ENCODE results near the gene AGPAT3. TPM values are rescaled to one million over a fixed set of nuclear protein-coding genes. Genes with fewer than 3 reads are reported as not detected.

Gene AGPAT3
- total RNA-seq, 2 experiments from 2014 or later: 71.4 to 82.4 TPM

- H3K4me3 Mint-ChIP-seq: peak overlapping the region; percentile 91
- CTCF ChIA-PET: interaction anchor here (1.0 to 3.2 kb wide), 8 partner anchors 53 to 284 kb away, joined by 3 to 20 read pairs (median 4); no protein-coding TSS in a partner anchor
- H3K36me3 Mint-ChIP-seq: peaks cover 9% of the 10 kb centered on the region
- no peaks in the 10 kb centered on the region for H3K27me3 Mint-ChIP-seq
- intact Hi-C loops (cut with micrococcal nuclease): loop anchor here (10.0 kb wide), 1 partner anchor 138 kb away; no protein-coding TSS in a partner anchor
- peak; percentile 91 for DNase-seq
- POLR2A ChIA-PET: interaction anchor here (0.6 to 4.6 kb wide), 10 partner anchors 8 to 284 kb away, joined by 3 to 31 read pairs (median 4); partner anchors contain the start of gene RRP1
- no peaks in the 10 kb centered on the region for H3K9me3 Mint-ChIP-seq
- H3K27ac Mint-ChIP-seq: peak overlapping the region; percentile 94
- H3K4me1 Mint-ChIP-seq (ENCODE audit: low read depth): peaks cover 43% of the 10 kb centered on the region
Measured at GRCh38 chr21:44012474-44013379, 147.7 kb downstream of the AGPAT3 start.

- peak; percentile 66 for DNase-seq
- Mint-ChIP-seq H3K4me1 (ENCODE audit: low read depth) (peaks cover 50% of the 10 kb centered on the region), H3K36me3 (peaks cover 9% of the 10 kb centered on the region), H3K27me3 (no peaks in the 10 kb centered on the region), H3K27ac (peak overlapping the region; percentile 94), H3K9me3 (no peaks in the 10 kb centered on the region), H3K4me3 (peak overlapping the region; percentile 91)
- CTCF ChIA-PET: interaction anchor here (0.7 to 3.2 kb wide), 9 partner anchors 16 to 284 kb away, joined by 3 to 20 read pairs (median 4); no protein-coding TSS in a partner anchor
- POLR2A ChIA-PET: interaction anchor here (0.6 to 4.6 kb wide), 7 partner anchors 11 to 350 kb away, joined by 3 to 31 read pairs (median 3); no protein-coding TSS in a partner anchor
- intact Hi-C loops (cut with micrococcal nuclease): loop anchor here (10.0 kb wide), 1 partner anchor 139 kb away; no protein-coding TSS in a partner anchor
Measured at GRCh38 chr21:44013380-44014088, 148.5 kb downstream of the AGPAT3 start.

- no peak overlapping the region for H3K4me3 Mint-ChIP-seq
- CTCF ChIA-PET: interaction anchor here (0.6 to 0.7 kb wide), 2 partner anchors 50 to 55 kb away, joined by 3 read pairs; no protein-coding TSS in a partner anchor
- H3K9me3 Mint-ChIP-seq: no peaks in the 10 kb centered on the region
- peaks cover 9% of the 10 kb centered on the region for H3K36me3 Mint-ChIP-seq
- peaks cover 75% of the 10 kb centered on the region for H3K4me1 Mint-ChIP-seq (ENCODE audit: low read depth)
- POLR2A ChIA-PET: no interaction called here
- no peaks in the 10 kb centered on the region for H3K27me3 Mint-ChIP-seq
- intact Hi-C loops (cut with micrococcal nuclease): loop anchor here (10.0 kb wide), 1 partner anchor 143 kb away; no protein-coding TSS in a partner anchor
- DNase-seq: no peak
- H3K27ac Mint-ChIP-seq: peak overlapping the region; percentile 50
Measured at GRCh38 chr21:44017601-44018000, 152.6 kb downstream of the AGPAT3 start.

GRCh38 chr21:44018127-44018526 is 153.1 kb downstream of the AGPAT3 start:
- intact Hi-C loops (cut with micrococcal nuclease): loop anchor here (10.0 kb wide), 1 partner anchor 143 kb away; no protein-coding TSS in a partner anchor
- Mint-ChIP-seq H3K27ac (peak overlapping the region; percentile 50), H3K4me3 (no peak overlapping the region), H3K27me3 (no peaks in the 10 kb centered on the region), H3K4me1 (ENCODE audit: low read depth) (peaks cover 78% of the 10 kb centered on the region), H3K9me3 (no peaks in the 10 kb centered on the region), H3K36me3 (peaks cover 7% of the 10 kb centered on the region)
- ChIA-PET POLR2A (interaction anchor here (0.6 to 0.7 kb wide), 2 partner anchors 154 to 284 kb away, joined by 3 read pairs; no protein-coding TSS in a partner anchor), CTCF (interaction anchor here (0.6 kb wide), 1 partner anchor 55 kb away, joined by 3 read pairs; no protein-coding TSS in a partner anchor)
- no peak for DNase-seq

- POLR2A ChIA-PET: interaction anchor here (0.6 kb wide), 1 partner anchor 285 kb away, joined by 3 read pairs; no protein-coding TSS in a partner anchor
- CTCF ChIA-PET: interaction anchor here (0.6 kb wide), 1 partner anchor 10 kb away, joined by 3 read pairs; no protein-coding TSS in a partner anchor
- peak; percentile 29 for DNase-seq
Measured at GRCh38 chr21:44018813-44019567, 154.0 kb downstream of the AGPAT3 start.

GRCh38 chr21:44019568-44019958 is 154.5 kb downstream of the AGPAT3 start:
- Mint-ChIP-seq H3K4me1 (ENCODE audit: low read depth) (peaks cover 78% of the 10 kb centered on the region), H3K27ac (peak overlapping the region; percentile 66), H3K36me3 (no peaks in the 10 kb centered on the region), H3K27me3 (no peaks in the 10 kb centered on the region), H3K9me3 (no peaks in the 10 kb centered on the region), H3K4me3 (no peak overlapping the region)
- POLR2A ChIA-PET: no interaction called here
- CTCF ChIA-PET: interaction anchor here (0.6 kb wide), 1 partner anchor 9 kb away, joined by 3 read pairs; no protein-coding TSS in a partner anchor
- intact Hi-C loops (cut with micrococcal nuclease): loop anchor here (10.0 kb wide), 1 partner anchor 145 kb away; no protein-coding TSS in a partner anchor
- DNase-seq: no peak

More at GRCh38 chr21:44018813-44019567, 154.0 kb downstream of the AGPAT3 start:
- no peaks in the 10 kb centered on the region for H3K36me3 Mint-ChIP-seq
- no peak overlapping the region for H3K4me3 Mint-ChIP-seq
- peaks cover 79% of the 10 kb centered on the region for H3K4me1 Mint-ChIP-seq (ENCODE audit: low read depth)
- peak overlapping the region; percentile 66 for H3K27ac Mint-ChIP-seq
- no peaks in the 10 kb centered on the region for H3K9me3 Mint-ChIP-seq
- intact Hi-C loops (cut with micrococcal nuclease): loop anchor here (10.0 kb wide), 1 partner anchor 144 kb away; no protein-coding TSS in a partner anchor
- no peaks in the 10 kb centered on the region for H3K27me3 Mint-ChIP-seq

GRCh38 chr21:44020551-44020950 is 155.5 kb downstream of the AGPAT3 start:
- intact Hi-C loops (cut with micrococcal nuclease): no loop called here
- peaks cover 81% of the 10 kb centered on the region for H3K4me1 Mint-ChIP-seq (ENCODE audit: low read depth)
- H3K4me3 Mint-ChIP-seq: no peak overlapping the region
- CTCF ChIA-PET: interaction anchor here (0.6 kb wide), 1 partner anchor 115 kb away, joined by 4 read pairs; no protein-coding TSS in a partner anchor
- DNase-seq: no peak
- no peak overlapping the region for H3K27ac Mint-ChIP-seq
- no peaks in the 10 kb centered on the region for H3K9me3 Mint-ChIP-seq
- no peaks in the 10 kb centered on the region for H3K27me3 Mint-ChIP-seq
- POLR2A ChIA-PET: interaction anchor here (0.6 kb wide), 2 partner anchors 8 to 230 kb away, joined by 4 read pairs; partner anchors contain the start of gene TRAPPC10
- H3K36me3 Mint-ChIP-seq: peaks cover 2% of the 10 kb centered on the region

- Mint-ChIP-seq H3K4me1 (ENCODE audit: low read depth) (peaks cover 81% of the 10 kb centered on the region), H3K36me3 (peaks cover 2% of the 10 kb centered on the region)
- no peak for DNase-seq
Measured at GRCh38 chr21:44021064-44021463, 156.0 kb downstream of the AGPAT3 start.

GRCh38 chr21:44024257-44024656 is 159.2 kb downstream of the AGPAT3 start:
- H3K4me3 Mint-ChIP-seq: no peak overlapping the region
- H3K27me3 Mint-ChIP-seq: no peaks in the 10 kb centered on the region
- DNase-seq: peak; percentile 31
- peaks cover 79% of the 10 kb centered on the region for H3K4me1 Mint-ChIP-seq (ENCODE audit: low read depth)
- ChIA-PET CTCF (no interaction called here), POLR2A (interaction anchor here (1.1 to 1.6 kb wide), 3 partner anchors 12 to 59 kb away, joined by 3 to 4 read pairs (median 4); partner anchors contain the start of gene TRAPPC10)
- H3K9me3 Mint-ChIP-seq: no peaks in the 10 kb centered on the region
- H3K27ac Mint-ChIP-seq: peak overlapping the region; percentile 56
- intact Hi-C loops (cut with micrococcal nuclease): loop anchor here (2.0 kb wide), 1 partner anchor 59 kb away; no protein-coding TSS in a partner anchor
- peaks cover 8% of the 10 kb centered on the region for H3K36me3 Mint-ChIP-seq

More at GRCh38 chr21:44021064-44021463, 156.0 kb downstream of the AGPAT3 start:
- intact Hi-C loops (cut with micrococcal nuclease): no loop called here
- ChIA-PET CTCF (interaction anchor here (0.6 kb wide), 1 partner anchor 115 kb away, joined by 4 read pairs; no protein-coding TSS in a partner anchor), POLR2A (interaction anchor here (0.6 kb wide), 2 partner anchors 9 to 231 kb away, joined by 4 read pairs; partner anchors contain the start of gene TRAPPC10)
- H3K9me3 Mint-ChIP-seq: no peaks in the 10 kb centered on the region
- no peak overlapping the region for H3K4me3 Mint-ChIP-seq
- no peaks in the 10 kb centered on the region for H3K27me3 Mint-ChIP-seq
- peak overlapping the region; percentile 70 for H3K27ac Mint-ChIP-seq

GRCh38 chr21:44024887-44025353 is 159.9 kb downstream of the AGPAT3 start:
- POLR2A ChIA-PET: interaction anchor here (1.4 kb wide), 1 partner anchor 12 kb away, joined by 4 read pairs; the partner anchor contains the start of gene TRAPPC10
- DNase-seq: no peak
- Mint-ChIP-seq H3K9me3 (no peaks in the 10 kb centered on the region), H3K27me3 (no peaks in the 10 kb centered on the region), H3K36me3 (peaks cover 8% of the 10 kb centered on the region), H3K27ac (peak overlapping the region; percentile 82), H3K4me1 (ENCODE audit: low read depth) (peaks cover 79% of the 10 kb centered on the region), H3K4me3 (no peak overlapping the region)
- CTCF ChIA-PET: no interaction called here
- intact Hi-C loops (cut with micrococcal nuclease): loop anchor here (2.0 to 5.0 kb wide), 2 partner anchors 42 to 58 kb away; no protein-coding TSS in a partner anchor

Data from activated CD4-positive, alpha-beta memory T cell treated with anti-CD3 and anti-CD28 coated beads for 36 hours (primary cell).